HG03064 (cell line): ENCODE data around the gene SLC4A3.

ENCODE experiments used
- ATAC-seq: cut with Tn5 transposase; IDR thresholded peaks from one replicate; pipeline ENCODE4 v1.9.1; 2021; ENCODE audit warnings: low read depth; ENCODE audit not compliant: unreplicated experiment

The SLC4A3 gene

GRCh38 chr2:219613461-219614070 lies 13.9 kb upstream of the SLC4A3 start:
- ATAC-seq, result no peak

GRCh38 chr2:219614076-219614860 lies 13.2 kb upstream of the SLC4A3 start:
- no peak for ATAC-seq

- no peak for ATAC-seq
Measured at GRCh38 chr2:219615036-219615435, 12.4 kb upstream of the SLC4A3 start.

- no peak for ATAC-seq
Measured at GRCh38 chr2:219615894-219616293, 11.5 kb upstream of the SLC4A3 start.

GRCh38 chr2:219616550-219616949 lies 10.9 kb upstream of the SLC4A3 start:
- no peak for ATAC-seq

DNA sequence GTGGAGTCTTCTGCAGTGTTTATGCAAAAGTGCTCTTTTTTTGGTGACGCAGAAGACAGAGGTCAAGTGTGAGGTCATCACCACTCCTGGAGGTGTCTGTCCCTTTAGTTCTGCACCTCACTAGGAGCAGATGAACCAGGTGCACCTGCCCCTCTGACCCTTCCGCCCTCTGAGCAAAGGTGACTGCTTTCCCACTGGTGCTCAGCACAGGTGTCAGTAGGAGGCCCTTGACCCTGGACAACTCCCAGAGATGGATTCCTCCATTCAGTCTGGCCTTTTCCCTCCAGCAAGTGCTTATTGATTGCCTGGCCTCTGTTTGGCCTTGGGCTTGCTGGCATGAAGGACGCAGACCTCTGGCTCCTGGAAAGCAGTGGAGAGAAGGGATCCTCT lies 8.7 kb upstream of the SLC4A3 start:
- ATAC-seq, result no peak

- ATAC-seq, result no peak
Measured at GRCh38 chr2:219619235-219619634, 8.2 kb upstream of the SLC4A3 start.

- ATAC-seq, result no peak
Measured at GRCh38 chr2:219620546-219620945, 6.9 kb upstream of the SLC4A3 start.

GRCh38 chr2:219621935-219622334 lies 5.5 kb upstream of the SLC4A3 start:
- no peak for ATAC-seq

DNA sequence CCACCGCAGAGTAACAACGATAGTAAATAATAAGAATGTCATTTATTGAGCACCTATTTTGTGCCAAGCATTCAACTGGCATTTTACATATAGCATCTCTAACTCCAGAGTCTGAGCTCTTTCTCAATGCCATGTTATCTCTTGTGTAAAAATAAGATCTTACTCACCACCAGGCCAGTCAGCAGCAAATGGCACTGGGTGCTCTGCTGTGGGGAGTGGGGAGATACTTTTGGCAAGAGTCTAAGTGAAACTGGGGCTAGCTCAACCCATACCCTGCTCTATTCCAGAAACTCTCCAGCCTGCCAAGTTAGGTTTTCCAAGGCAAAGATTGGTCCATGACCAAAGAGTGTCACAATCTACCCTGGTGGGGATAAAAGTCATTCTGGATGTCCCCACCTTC lies 5.0 kb upstream of the SLC4A3 start:
- no peak for ATAC-seq

DNA sequence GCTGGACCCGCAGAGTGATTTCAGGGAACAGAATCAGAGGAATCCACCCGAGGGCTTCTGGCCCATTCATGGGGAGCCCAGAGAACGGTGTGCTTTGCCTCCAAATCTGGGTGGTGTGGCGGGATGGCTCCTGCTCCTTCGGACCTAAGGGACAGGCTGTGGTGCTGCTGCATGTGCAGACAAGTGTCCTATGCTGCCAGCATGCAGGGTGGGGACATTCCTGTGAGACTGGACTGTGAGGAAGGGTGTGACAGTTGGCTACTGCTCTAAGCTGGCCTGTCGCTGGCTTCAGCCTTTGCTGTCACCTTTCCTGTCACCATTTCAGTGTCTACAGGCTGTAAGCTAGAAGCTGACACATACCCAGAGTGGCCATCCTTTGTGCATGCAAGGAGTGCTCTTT lies 2.9 kb upstream of the SLC4A3 start:
- ATAC-seq, result no peak

DNA sequence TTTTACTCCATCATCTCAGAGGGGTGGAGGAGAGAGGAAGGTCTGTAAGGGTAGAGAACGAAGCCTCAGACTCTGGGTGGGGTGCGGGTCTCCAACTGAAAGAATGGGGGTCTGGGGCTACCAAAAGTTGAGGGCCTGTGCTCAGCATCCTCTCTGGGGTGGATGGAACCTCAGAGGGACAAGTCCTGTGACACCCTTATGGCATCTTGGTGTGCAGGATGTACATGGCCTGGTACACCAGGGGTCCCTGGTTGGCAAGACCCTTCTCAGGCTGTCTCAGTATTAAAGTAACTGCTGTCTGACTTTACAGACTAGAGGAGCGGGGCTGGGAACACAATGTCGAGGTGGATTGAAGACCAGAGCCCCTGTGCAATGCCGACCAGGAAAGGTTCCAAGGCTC lies 2.3 kb upstream of the SLC4A3 start:
- no peak for ATAC-seq

- ATAC-seq, result no peak
Measured at GRCh38 chr2:219626540-219626939, 890 bp upstream of the SLC4A3 start.

DNA sequence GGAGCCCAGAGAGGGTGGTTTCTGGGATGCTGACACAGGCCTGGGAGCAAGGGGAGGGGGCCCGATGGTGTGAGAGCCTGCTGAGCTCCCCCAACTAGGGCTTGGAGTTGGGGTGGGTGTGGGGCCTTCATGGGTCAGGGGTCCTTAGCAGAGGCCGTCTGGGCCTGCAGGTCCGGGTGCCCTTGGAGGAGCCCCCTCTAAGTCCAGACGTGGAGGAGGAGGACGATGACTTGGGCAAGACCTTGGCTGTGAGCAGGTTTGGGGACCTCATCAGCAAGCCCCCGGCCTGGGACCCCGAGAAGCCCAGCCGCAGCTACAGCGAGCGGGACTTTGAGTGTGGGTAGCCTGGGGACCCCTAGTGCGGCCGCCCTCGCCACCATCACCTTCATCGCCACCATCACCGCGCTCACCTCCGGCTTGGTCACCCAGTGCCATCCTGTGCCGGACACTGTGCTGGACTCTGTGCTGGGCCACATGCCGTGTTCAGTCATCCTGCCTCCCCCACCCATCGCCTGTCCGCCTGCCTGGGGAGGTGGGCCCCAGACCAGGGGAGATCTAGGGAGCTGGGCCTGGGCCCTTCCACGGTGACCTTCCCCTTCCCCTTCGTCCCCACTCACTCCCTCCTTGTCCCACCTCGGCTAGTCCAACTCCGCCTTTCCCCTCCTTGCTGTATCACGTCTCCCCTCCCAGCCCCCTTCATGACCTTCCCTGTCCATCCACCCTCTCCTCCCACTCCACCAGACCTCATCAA lies 980 bp downstream of the SLC4A3 start:
- ATAC-seq, result no peak

GRCh38 chr2:219628986-219629901 lies 1.8 kb downstream of the SLC4A3 start:
- ATAC-seq, result no peak

GRCh38 chr2:219629976-219630695 lies 2.7 kb downstream of the SLC4A3 start:
- no peak for ATAC-seq

GRCh38 chr2:219630770-219631405 lies 3.5 kb downstream of the SLC4A3 start:
- ATAC-seq, result no peak

DNA sequence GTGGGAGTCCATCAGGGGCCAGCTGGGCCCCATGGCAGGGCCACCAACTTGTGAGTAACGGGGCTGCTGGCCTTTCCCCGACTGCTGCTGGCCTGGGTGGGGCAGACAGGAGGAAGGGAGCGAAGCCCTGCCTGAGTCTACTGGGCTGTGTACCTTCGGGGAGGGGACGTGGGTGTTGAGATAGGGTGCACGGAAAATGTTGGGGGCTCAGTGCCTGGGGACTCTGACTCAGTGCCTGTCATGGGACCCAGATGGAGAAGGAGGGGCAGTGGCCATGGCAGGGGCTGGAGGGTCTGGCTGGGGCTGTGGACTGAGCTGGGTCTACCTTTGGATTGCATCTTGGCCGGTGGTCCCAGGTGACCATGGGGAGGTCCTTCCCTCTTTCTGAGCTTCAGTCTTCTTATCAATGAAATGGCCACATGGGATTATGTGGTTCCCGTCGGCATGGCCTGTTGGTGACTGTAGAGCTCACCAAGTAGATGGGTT lies 4.0 kb downstream of the SLC4A3 start:
- no peak for ATAC-seq
